HG03432 (cell line): Measurements from ENCODE around the gene NSUN4.
A peak's percentile ranks its signal among the peaks of the same experiment; 100 is the strongest.
"Not testable (repeated sequence)": the region's sequence is repeated elsewhere in the genome, so short reads cannot be mapped to it uniquely, and the experiment has no call there.

Source experiments
- ATAC-seq: cut with Tn5 transposase; IDR thresholded peaks from one replicate; pipeline ENCODE4 v1.9.1; 2021; ENCODE audit warnings: mild to moderate bottlenecking, moderate library complexity; ENCODE audit not compliant: unreplicated experiment

The NSUN4 gene

GRCh38 chr1:46340404-46341221 is at the start of gene NSUN4:
NSUN4 (plus strand) TSS chr1:46340807; CDS start chr1:46340827, 20 bp downstream.
- ATAC-seq, result peak; percentile 87

DNA sequence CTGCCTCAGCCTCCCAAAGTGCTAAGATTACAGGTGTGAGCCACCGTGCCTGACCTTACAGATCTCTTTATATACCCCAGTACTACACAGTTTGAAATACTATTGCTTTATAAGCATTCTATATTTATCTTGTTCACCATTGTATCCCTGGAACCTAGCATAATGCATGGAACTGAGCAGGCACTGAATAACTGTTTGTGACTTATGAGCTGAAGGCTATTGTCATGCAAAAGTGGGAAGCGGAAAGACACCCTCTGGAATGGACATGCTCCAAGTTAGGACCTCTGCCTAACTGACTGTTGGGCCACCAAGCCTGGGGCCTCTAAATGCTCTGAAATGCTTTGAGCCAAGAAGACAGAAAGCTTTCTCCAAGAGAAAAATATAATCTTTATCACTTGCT is 45.3 kb upstream of the NSUN4 start:
- no peak for ATAC-seq

DNA sequence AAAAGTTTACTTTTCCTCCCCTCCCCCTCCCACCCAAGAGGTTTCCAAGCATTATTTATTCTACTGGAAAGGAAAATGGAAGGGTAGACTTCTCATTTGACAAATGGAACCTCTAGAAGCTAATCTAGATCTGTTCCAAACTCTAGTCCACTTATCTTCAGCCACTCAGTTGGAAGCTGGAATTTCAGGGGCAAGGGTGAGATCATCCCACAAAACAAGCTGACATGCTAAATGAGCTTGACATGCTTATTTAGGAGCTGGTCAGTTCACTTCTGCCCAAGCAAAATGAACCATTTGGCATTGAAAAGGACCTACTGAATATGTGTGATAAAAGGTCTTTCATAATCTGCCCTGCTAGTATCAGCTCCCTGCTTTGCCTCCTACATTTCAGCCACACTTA is 42.2 kb upstream of the NSUN4 start:
- ATAC-seq, result no peak

DNA sequence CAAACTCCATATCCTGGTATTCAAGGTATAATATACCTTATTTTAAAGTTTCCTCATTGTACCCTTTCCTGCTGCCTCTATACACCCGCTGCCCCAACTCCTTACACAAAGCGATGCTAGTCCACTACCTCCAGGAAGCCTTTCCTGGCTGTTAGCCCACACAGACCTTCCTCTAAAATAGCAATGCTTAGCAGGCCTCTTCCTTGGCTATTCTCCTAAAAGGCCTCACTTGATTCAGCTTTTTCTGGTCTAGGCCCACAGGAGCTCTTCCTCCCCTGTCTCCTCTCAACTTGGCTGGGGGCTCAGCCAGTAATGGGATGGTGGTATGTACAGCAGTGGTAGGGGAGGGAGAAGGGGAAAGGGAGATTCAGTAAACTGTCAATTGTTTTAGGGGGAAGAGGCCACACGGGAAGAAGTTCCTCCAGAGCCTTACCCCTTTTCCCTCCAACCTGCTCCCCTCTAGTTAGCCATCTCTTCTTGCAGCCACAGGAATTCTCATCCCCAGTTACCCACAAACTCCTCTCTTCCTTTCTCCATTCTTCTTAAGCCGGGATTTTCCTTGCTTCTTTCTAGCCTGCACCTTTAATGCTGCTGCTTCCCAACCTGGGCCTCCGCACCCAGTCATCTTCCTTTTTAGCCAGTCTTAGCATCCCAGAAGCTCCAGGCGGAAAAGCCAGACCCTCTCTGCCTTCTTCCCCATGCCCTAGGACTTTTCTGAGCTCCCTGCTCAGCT is 39.8 kb upstream of the NSUN4 start:
- ATAC-seq, result no peak

GRCh38 chr1:46301406-46301807 is 39.2 kb upstream of the NSUN4 start:
- ATAC-seq, result no peak

DNA sequence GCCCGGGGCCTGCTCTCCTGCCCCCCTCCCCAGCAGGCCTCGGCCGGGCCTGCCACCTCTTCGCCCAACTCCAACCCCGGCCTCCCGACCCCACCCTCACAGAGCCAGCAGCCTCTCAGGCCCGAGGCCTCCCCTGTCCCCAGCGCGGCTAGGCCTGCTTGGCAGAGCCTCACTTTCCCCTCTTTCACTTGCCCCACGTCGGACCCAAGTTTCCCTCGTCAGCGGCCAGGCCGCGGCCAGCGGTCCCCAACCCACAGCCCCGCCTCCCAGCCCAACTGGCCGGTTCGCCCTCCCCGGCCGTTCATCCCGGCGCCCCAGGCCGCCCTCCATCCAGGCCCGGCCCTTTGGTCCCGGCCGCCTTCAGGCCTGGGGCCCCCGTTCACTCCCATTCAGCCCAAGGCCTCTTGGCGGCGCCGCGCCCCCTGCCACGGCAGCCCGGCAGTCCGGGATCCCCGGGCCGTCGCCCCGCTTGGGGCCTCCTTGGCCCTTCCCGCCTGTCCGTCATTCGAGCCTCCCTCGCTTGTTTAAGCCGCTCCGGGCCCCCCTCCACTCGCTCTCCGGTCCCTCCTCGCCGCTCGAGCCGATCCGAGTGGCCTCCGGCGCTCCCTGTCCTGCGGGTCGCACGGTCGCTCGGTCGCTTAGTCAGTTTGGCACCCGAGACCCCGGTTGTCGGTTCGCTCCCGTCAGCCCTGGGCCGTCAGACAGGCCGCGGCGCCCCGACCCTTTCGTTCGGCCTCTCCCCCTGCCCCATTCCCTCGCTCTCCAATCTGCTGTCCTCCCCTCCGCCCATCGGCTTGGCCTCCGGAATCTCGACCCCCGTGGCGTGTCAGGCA is 38.6 kb upstream of the NSUN4 start:
- peak; percentile 32 for ATAC-seq

- peak; percentile 10 for ATAC-seq
Observed at GRCh38 chr1:46302641-46303037, 38.0 kb upstream of the NSUN4 start.

DNA sequence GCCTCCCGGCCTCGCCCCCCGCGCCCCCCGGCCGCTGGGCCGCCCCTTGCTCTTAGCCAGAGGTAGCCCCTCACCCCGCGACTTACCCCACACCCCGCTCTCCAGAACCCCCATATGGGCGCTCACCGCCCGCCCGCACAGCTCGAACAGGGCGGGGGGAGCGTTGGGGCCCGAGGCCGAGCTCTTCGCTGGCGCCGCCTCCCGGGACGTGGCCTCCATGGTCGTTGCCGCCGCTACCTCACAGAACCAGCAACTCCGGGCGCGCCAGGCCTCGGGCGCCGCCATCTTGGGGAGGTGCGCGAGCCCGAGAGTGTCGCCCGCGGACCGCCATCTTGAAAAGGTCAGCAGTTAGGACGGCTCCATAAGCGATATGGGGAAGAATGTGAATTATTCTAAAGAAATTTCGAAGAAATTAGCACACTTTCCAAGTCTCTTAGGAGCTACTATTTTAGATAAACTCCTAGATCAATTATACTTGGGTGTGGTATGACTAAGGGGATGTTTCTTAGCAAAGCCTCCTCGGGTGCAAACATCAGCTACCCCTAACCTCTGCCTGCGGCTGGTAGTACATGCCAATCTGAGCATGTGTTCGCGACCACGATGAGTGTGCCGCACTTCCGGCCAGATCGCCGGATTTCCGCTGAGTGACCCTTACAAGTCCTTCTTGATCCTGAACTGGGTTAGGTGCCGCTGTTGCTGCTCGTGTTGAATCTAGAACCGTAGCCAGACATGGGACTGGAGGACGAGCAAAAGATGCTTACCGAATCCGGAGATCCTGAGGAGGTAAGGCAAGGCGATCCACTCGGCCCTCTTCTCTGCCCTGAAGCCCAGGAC is 37.4 kb upstream of the NSUN4 start, which contains the start of the genes LRRC41 and UQCRH:
LRRC41 (minus strand) TSS at position 579 of the 834 bp plus-strand sequence; CDS start at position 285, 294 bp downstream.
UQCRH (plus strand) TSS at position 661 of the 834 bp plus-strand sequence; CDS start at position 730, 69 bp downstream.
- peak; percentile 84 for ATAC-seq

- ATAC-seq, result no peak
Observed at GRCh38 chr1:46303872-46304326, 36.7 kb upstream of the NSUN4 start.

DNA sequence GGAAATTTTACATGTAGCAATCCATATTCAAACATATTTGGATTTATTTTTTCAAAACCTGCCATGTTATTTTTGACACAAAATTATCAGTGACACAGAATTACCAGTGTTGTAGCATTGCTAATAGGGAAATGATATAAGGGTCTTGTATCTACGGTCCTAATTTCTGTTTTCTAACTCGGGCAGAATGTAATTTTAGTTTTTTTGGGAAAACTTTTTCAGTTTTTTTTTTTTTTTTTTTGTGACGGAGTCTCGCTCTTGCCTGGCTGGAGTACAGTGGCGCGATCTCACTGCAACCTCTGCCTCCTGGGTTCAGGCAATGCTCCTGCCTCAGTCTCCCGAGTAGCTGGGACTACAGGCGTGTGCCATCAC is 34.5 kb upstream of the NSUN4 start:
- ATAC-seq, result no peak

- no peak for ATAC-seq
Observed at GRCh38 chr1:46309401-46310159, 31.0 kb upstream of the NSUN4 start.

GRCh38 chr1:46310321-46310720 is 30.3 kb upstream of the NSUN4 start:
- no peak for ATAC-seq

DNA sequence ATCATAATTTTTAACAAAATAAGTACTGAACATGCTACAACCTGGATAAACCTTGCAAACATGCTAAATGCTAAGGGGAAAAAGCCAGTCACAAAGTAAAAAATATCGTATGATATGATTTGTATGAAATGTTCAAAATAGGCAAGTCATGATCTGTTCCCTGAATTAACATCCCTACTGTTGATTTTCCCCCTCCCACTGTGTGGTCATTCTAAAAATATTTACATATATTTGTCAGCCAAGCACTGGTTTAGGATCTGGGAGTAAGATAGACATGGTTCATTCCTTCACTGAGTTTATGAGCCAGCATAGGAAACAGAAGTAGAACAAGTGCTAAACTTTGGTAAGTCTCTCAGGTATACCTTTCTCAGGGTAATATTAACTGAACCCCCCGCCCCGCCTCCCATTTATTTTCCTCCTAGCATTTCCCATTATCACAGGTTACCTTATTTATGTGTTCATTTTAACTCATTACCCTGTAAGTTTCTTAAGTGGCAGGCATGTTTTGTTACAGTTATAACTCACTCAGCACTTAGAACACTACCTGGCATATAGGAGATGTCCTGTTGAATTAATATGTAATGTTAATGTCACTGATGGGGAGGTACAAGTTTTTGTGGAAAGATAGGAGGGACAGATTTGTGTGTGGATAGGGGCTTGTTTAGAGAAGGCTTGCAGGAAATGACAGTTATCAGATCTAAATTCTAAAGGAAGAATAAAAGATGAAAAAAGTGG is 24.8 kb upstream of the NSUN4 start:
- no peak for ATAC-seq

DNA sequence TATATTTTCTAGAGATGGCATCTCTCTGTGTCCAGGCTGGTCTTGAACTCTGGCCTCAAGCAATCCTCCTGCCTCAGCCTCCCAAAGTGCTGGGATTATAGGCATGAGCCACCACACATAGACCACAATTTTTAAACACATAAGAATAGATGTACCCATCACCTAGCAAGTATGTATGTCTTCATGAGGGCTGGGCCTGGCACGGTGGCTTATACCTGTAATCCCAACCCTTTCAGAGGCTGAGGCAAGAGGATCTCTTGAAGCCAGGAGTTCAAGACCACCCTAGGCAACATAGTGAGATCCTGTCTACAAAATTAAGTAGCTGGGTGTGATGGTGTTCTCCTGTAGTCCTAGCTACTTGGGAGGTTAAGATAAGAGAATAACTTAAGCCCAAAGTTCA is 23.3 kb upstream of the NSUN4 start:
- no peak for ATAC-seq

DNA sequence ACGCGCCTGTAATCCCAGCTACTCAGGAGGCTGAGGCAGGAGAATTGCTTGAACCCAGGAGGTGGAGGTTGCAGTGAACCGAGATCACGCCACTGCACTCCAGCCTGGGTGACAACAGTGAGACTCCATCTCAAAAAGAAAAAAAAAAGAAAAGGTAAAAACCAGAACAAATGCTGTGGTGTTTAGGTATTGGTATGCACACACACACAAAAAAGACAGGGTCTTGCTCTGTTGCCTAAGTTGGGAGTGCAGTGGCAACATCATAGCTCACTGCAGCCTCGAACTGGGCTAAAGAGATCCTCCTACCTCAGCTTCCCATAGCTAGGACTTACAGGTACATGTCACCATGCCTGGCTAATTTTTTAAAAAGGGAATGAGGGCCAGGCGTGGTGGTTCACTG is 21.3 kb upstream of the NSUN4 start:
- ATAC-seq, result not testable (repeated sequence)

DNA sequence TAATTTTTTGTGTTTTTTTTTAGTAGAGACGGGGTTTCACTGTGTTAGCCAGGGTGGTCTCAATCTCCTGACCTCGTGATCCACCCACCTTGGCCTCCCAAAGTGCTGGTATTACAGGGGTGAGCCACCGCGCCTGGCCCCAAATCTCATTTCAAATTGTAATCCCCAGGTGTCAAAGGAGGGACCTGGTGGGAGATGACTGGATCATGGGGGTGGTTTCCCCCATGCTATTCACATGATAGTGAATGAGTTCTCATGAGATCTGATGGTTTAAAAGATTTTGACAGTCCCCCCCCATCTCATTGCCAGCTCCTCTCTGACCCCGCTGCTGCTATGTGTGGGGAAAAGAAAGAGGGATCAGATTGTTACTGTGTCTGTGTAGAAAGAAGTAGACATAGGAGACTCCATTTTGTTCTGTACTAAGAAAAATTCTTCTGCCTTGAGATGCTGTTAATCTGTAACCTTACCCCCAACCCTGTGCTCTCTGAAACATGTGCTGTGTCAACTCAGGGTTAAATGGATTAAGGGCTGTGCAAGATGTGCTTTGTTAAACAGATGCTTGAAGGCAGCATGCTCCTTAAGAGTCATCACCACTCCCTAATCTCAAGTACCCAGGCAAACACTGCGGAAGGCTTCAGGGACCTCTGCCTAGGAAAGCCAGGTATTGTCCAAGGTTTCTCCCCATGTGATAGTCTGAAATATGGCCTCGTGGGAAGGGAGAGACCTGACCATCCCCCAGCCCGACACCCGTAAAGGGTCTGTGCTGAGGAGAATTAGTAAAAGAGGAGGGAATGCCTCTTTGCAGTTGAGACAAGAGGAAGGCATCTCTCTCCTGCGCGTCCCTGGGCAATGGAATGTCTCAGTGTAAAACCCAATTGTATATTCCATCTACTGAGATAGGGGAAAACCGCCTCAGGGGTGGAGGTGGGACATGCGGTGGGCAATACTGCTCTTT is 20.4 kb upstream of the NSUN4 start:
- not testable (repeated sequence) for ATAC-seq

DNA sequence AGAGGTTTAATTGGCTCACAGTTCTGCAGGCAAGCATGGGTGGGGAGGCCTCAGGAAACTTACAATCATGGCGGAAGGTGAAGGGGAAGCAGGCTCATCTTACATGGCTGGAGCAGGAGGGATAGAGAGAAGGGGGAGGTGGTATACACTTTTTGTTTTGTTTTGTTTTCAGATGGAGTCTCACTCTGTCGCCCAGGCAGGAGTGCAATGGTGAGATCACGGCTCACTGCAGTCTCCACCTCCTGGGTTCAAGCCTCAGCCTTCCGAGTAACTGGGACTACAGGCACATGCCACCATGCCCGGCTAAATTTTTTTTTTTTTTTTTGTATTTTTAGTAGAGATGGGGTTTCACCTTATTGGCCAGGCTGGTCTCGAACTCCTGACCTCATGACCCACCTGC is 18.4 kb upstream of the NSUN4 start:
- ATAC-seq, result not testable (repeated sequence)
